Colonic mucosa (tissue), 4 donors: ENCODE measurements around the gene HACD2. TPM values are rescaled to one million over a fixed set of nuclear protein-coding genes. Genes with fewer than 3 reads are reported as not detected.

Experiments
- DNase-seq: peaks from one replicate; pipeline ENCODE4 v3.0.0-alpha.2; 2020
- H3K27ac ChIP-seq: fragments of 200-600 bp; one replicate; pipeline ENCODE4 v1.8.0; 2021
- H3K27me3 ChIP-seq: fragments of 200-600 bp; one replicate; pipeline ENCODE4 v1.8.0; 2021
- H3K36me3 ChIP-seq: fragments of 200-600 bp; one replicate; pipeline ENCODE4 v1.8.0; 2021
- H3K4me1 ChIP-seq: fragments of 200-600 bp; one replicate; pipeline ENCODE4 v1.8.0; 2021; ENCODE audit warnings: mild to moderate bottlenecking
- H3K4me3 ChIP-seq: fragments of 200-600 bp; one replicate; pipeline ENCODE4 v1.8.0; 2021
- H3K9ac ChIP-seq, 2 donors: one replicate each; pipeline ENCODE4 v1.7.0; 2013; ENCODE audit warnings: control low read depth in 2 of 2, low read depth in 2 of 2, low read length in 2 of 2
- H3K9me3 ChIP-seq: fragments of 200-600 bp; one replicate; pipeline ENCODE4 v1.8.0; 2021
- CTCF ChIP-seq: fragments of 200-600 bp; IDR thresholded peaks from one replicate; pipeline ENCODE4 v1.8.0; 2022; ENCODE audit warnings: antibody characterized with exemption, mild to moderate bottlenecking
- intact Hi-C: fragments of 100-400 bp; cut with DNase I; formaldehyde crosslinking; loops from one replicate; pipeline ENCODE4 v1.14.1; 2022
- total RNA-seq, 2 donors: library from RNA; stranded (reverse); fragmentation: NEBNext Ultra II Directional in 1 of 2; extraction: Animal tissue kit (Norgen Biotek cat#: 25700) in 1 of 2; gene quantifications; one replicate each; pipeline ENCODE4 v1.2.1, GENCODE V29; 2021
- donor health status: healthy.
- donor health status: DM: no; HTN: no; CAD: no.
- donor health status: DM: no; HTN: no; CAD: no.

HACD2 gene
- total RNA-seq, 2 donors from 2014 or later, result 60.3 to 61.2 TPM

DNA sequence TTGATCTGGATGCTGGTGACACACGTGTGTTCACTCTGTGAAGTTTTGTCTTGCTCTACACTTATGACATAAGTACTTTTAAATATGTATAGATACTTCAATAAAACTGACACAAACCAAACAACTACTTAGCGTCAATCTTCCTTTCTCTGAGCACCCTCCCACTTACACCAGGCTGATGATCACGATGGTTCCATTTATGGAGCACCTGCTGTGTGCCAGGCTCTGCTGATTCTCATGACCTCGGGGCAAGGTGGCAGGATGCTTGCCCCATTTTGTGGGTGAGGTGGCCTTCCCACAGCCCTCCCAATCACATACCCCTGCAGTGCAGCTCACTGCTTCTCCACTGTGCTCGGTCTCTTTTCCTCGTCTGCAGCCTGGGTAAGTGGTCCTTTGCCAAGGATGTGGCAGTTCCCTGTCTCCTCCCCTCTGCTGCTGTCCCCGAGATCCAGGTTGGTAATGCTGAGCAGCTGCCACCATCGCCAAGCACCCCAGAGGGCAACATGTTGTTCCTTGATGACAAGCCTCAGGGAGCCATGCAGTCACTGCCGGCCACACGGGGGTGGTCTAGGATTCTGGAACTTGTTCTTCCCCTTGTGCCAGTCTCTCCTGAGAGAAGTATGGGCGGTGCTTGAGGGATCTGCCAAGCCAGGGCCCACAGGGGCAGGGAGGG lies 115.4 kb downstream of the HACD2 start:
- Histone ChIP-seq H3K9ac (no peak overlapping the region), H3K4me3 (no peak overlapping the region), H3K4me1 (no peaks in the 10 kb centered on the region), H3K9me3 (no peaks in the 10 kb centered on the region), H3K27ac (no peak overlapping the region), H3K27me3 (no peaks in the 10 kb centered on the region), H3K36me3 (no peaks in the 10 kb centered on the region)
- no peak for DNase-seq
- intact Hi-C loops, result no loop called here
- TF ChIP-seq CTCF, result no peak

DNA sequence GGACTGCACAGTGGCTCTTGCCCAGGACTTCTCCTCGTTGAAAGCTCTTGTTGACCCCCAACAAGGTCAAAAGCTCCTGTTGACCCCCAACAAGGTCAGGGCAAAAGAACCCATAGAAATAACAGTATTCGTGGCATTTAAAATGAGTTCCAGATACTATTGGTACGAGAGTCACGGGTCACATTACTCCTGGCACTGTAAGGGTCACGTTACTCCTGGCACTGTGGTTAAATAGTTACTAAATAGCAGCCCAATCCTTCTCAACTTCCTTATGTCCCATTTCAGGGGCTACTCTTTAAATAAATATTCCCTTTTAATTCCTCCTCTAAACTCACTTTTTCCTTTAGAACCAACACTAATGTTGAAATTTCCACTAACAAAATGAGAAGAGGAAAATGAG lies 117.8 kb downstream of the HACD2 start:
- no peaks in the 10 kb centered on the region for H3K36me3 ChIP-seq
- no peaks in the 10 kb centered on the region for H3K27me3 ChIP-seq
- H3K4me3 ChIP-seq, result no peak overlapping the region
- H3K4me1 ChIP-seq, result no peaks in the 10 kb centered on the region
- intact Hi-C loops, result no loop called here
- no peak for TF ChIP-seq CTCF
- H3K27ac ChIP-seq, result no peak overlapping the region
- no peak for DNase-seq
- H3K9ac ChIP-seq, result no peak overlapping the region
- no peaks in the 10 kb centered on the region for H3K9me3 ChIP-seq

DNA sequence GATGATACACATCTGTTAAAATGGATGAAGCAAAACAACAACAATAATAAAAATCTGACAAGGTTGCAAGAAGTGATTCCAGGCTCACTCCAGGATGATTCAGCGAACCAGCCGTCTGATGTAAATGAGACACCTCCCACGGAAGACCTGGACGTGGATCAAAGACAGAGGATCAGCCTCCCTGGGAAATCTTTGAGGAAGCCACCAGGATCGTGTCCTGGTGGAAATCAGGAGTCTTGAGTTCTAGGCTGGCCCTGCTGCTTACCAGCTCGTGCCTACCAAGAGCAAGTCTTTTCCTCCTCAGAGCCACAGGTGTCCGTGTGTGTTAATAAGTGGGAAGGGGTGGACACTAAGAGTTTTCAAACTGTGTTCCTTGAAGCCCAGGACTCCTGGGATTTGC lies 120.6 kb downstream of the HACD2 start:
- intact Hi-C loops, result no loop called here
- no peaks in the 10 kb centered on the region for H3K27me3 ChIP-seq
- DNase-seq, result no peak
- no peak overlapping the region for H3K4me3 ChIP-seq
- H3K36me3 ChIP-seq, result no peaks in the 10 kb centered on the region
- no peaks in the 10 kb centered on the region for H3K4me1 ChIP-seq
- no peak overlapping the region for H3K9ac ChIP-seq
- no peaks in the 10 kb centered on the region for H3K9me3 ChIP-seq
- H3K27ac ChIP-seq, result no peak overlapping the region
- TF ChIP-seq CTCF, result no peak

- Histone ChIP-seq H3K9me3 (no peaks in the 10 kb centered on the region), H3K9ac (no peak overlapping the region), H3K4me3 (no peak overlapping the region), H3K36me3 (no peaks in the 10 kb centered on the region), H3K27ac (no peak overlapping the region), H3K4me1 (no peaks in the 10 kb centered on the region), H3K27me3 (no peaks in the 10 kb centered on the region)
- no peak for DNase-seq
- TF ChIP-seq CTCF, result no peak
- intact Hi-C loops, result no loop called here
Observed at GRCh38 chr3:123459862-123460261, 125.0 kb downstream of the HACD2 start.

DNA sequence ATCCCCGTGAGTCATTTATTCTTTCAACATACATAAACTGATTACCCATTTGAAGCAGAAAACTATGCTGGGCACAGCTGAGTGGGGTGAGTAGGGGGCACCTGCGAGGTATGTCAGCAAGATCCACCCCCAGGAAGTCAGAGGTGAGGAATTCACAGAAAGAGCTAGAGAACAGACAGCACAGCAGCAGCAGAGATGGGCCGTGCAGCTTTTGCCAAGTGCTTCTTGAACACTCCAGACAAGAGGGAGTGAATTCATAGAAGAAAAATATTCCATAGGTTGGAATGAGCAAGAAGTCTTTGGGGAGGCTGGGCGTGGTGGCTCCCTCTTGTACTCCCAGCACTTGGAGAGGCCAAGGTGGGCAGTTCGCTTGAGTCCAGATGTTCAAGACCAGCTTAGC lies 126.6 kb downstream of the HACD2 start:
- Histone ChIP-seq H3K27me3 (no peaks in the 10 kb centered on the region), H3K4me3 (no peak overlapping the region), H3K9me3 (no peaks in the 10 kb centered on the region), H3K4me1 (no peaks in the 10 kb centered on the region), H3K27ac (no peak overlapping the region), H3K36me3 (no peaks in the 10 kb centered on the region), H3K9ac (no peak overlapping the region)
- intact Hi-C loops, result no loop called here
- TF ChIP-seq CTCF, result no peak
- DNase-seq, result no peak
